Gastroesophageal sphincter (tissue), 3 donors: ENCODE measurements around the gene CEP162.

Source experiments
- CTCF ChIP-seq, 4 experiments: fragments of 200-600 bp in 2 of 4; fragments of 450-650 bp in 2 of 4; sonication (generic) in 1 of 4; IDR thresholded peaks; one replicate each; pipeline ENCODE4 v1.5.1; 2017 to 2019; ENCODE audit warnings: antibody characterized with exemption in 4 of 4, mild to moderate bottlenecking in 2 of 4, moderate library complexity in 2 of 4
- EP300 ChIP-seq: sonication (generic); formaldehyde crosslinking; IDR thresholded peaks from one replicate; pipeline ENCODE4 v1.6.1; 2017; ENCODE audit warnings: antibody characterized with exemption, mild to moderate bottlenecking
- POLR2A ChIP-seq, 2 donors: fragments of 450-650 bp; IDR thresholded peaks; one replicate each; pipeline ENCODE4 v1.6.1; 2017; ENCODE audit warnings: antibody characterized with exemption in 2 of 2, mild to moderate bottlenecking in 2 of 2, moderate library complexity in 1 of 2

- TF ChIP-seq EP300 (no peak), CTCF (IDR thresholded peaks at IDR 0.05) (no peak), POLR2A (IDR thresholded peaks at IDR 0.05) (no peak)
These were observed 132.3 kb downstream of the CEP162 start for GRCh38 chr6:84095156-84095555.
